Right lobe of liver (tissue), 6 donors: ENCODE results near the gene COX11. TPM values are rescaled to one million over a fixed set of nuclear protein-coding genes. Genes with fewer than 3 reads are reported as not detected.

ENCODE experiments used
- ATAC-seq, 4 donors: fragments of 200-7000 bp; cut with Tn5 transposase; one replicate each; pipeline ENCODE4 v1.9.1; 2020; ENCODE audit warnings: mild to moderate bottlenecking in 4 of 4, moderate library complexity in 4 of 4
- DNase-seq, 3 donors: peaks; one replicate each; pipeline ENCODE4 v3.0.0-alpha.2; 2020
- H3K27ac ChIP-seq, 3 donors: fragments of 200-600 bp; one replicate each; pipeline ENCODE4 v1.8.0; 2022
- H3K27me3 ChIP-seq, 2 donors: fragments of 200-600 bp; one replicate each; pipeline ENCODE4 v1.8.0; 2022
- H3K36me3 ChIP-seq, 4 donors: fragments of 200-600 bp; sonication (generic) in 1 of 4; one replicate each; pipeline versions ENCODE4 v1.5.1 to v1.8.0; 2017 to 2022; ENCODE audit warnings: control low read depth in 1 of 4
- H3K4me1 ChIP-seq, 4 donors: fragments of 200-600 bp; sonication (generic) in 1 of 4; one replicate each; pipeline versions ENCODE4 v1.5.1 to v1.8.0; 2017 to 2022; ENCODE audit warnings: control low read depth in 1 of 4
- H3K4me3 ChIP-seq, 3 donors: fragments of 200-600 bp; one replicate each; pipeline ENCODE4 v1.8.0; 2022
- H3K9me3 ChIP-seq, 4 donors: fragments of 200-600 bp; sonication (generic) in 1 of 4; one replicate each; pipeline versions ENCODE4 v1.5.1 to v1.8.0; 2017 to 2022; ENCODE audit warnings: control low read depth in 1 of 4
- POLR2A ChIP-seq: fragments of 450-650 bp; IDR thresholded peaks from one replicate; pipeline ENCODE4 v1.6.1; 2017; ENCODE audit warnings: antibody characterized with exemption, mild to moderate bottlenecking
- WGBS: methylation state at CpG from one replicate; pipeline ENCODE4 v1.1.6; 2018; ENCODE audit warnings: low coverage, low lambda C conversion rate; ENCODE audit not compliant: insufficient coverage; ENCODE audit errors: missing lambda C conversion rate; 5-methylcytosine and 5-hydroxymethylcytosine counted together
- intact Hi-C, 2 donors: fragments of 100-400 bp; cut with DNase I; formaldehyde crosslinking; loops; one replicate each; pipeline versions ENCODE4 v1.11.2 to v1.14.1; 2022
- total RNA-seq, 6 experiments: library from RNA; depleted of rRNA in 2 of 6; stranded (reverse); fragments of >200 nt in 2 of 6; fragmentation: NEBNext Ultra II Directional in 3 of 6; extraction: Animal tissue kit (Norgen Biotek cat#: 25700) in 3 of 6; gene quantifications; one replicate each; pipeline versions ENCODE4 v1.1.0 to v1.2.4, GENCODE V29; 2016 to 2023
- TF ChIP-seq, protein P1 (sequence below), 4 donors: fragments of 200-600 bp in 3 of 4; fragments of 450-650 bp in 1 of 4; IDR thresholded peaks; one replicate each; pipeline versions ENCODE4 v1.5.1 to v1.8.0; 2016 to 2022; ENCODE audit warnings: antibody characterized with exemption in 4 of 4, mild to moderate bottlenecking in 2 of 4
- donor health status: DM: no; HTN: yes; CAD: no.
- donor health status: DM: no; HTN: no; CAD: no.
- donor health status: DM: no; HTN: no; CAD: no.
- donor health status: DM: no; HTN: yes; CAD: no.
- donor health status: DM: no; HTN: yes; CAD: no.

The COX11 gene
- total RNA-seq, 6 experiments from 2014 or later: 20.4 to 29.1 (median 24.8) TPM

DNA sequence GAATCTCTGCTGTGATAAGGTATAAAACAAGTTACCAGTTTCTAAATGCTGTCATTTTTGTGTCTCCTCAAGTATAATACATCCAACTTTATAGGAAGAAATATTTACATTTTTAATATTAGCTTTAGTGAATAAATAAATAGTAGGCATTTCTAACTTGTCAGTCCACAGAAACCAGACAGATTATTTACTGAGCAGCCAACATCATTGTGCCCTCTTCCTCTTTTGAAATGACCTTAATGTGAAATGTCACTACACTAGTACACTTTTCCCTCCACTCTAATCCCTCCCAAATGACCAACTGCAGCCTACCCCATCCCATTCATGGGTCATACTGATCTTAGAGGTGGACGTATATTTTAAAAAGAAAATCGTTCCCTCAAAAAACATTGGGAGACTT lies 9.3 kb upstream of the COX11 start:
- no peak for DNase-seq
- ATAC-seq: no peak
- intact Hi-C loops: no loop called here
- no peaks in the 10 kb centered on the region for H3K27me3 ChIP-seq
- H3K4me3 ChIP-seq: no peak overlapping the region
- H3K36me3 ChIP-seq: no peaks in the 10 kb centered on the region
- no peak overlapping the region for H3K27ac ChIP-seq
- WGBS: 86% methylated on average over 2 of the region's 2 CpGs
- TF ChIP-seq, protein P1, sequence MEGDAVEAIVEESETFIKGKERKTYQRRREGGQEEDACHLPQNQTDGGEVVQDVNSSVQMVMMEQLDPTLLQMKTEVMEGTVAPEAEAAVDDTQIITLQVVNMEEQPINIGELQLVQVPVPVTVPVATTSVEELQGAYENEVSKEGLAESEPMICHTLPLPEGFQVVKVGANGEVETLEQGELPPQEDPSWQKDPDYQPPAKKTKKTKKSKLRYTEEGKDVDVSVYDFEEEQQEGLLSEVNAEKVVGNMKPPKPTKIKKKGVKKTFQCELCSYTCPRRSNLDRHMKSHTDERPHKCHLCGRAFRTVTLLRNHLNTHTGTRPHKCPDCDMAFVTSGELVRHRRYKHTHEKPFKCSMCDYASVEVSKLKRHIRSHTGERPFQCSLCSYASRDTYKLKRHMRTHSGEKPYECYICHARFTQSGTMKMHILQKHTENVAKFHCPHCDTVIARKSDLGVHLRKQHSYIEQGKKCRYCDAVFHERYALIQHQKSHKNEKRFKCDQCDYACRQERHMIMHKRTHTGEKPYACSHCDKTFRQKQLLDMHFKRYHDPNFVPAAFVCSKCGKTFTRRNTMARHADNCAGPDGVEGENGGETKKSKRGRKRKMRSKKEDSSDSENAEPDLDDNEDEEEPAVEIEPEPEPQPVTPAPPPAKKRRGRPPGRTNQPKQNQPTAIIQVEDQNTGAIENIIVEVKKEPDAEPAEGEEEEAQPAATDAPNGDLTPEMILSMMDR (IDR thresholded peaks at IDR 0.05): no peak
- no peak for TF ChIP-seq POLR2A
- no peaks in the 10 kb centered on the region for H3K4me1 ChIP-seq
- H3K9me3 ChIP-seq: no peaks in the 10 kb centered on the region

DNA sequence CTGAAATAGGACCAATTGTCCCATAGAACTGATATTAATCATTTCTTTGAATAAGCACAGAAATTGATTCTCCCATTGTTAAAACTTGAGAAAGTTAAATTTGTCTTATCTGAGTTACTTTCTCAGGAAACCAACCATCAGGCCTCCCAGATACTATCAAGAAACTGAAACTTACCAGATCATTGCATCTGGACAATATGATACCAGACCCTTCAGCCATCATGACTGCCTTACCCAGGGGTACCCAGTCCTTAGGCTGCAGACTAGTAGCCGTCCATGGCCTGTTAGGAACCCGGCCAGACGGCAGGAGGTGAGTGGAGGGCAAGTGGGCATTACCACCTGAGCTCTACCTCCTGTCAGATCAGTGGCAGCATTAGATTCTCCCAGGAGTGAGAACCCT lies 7.9 kb upstream of the COX11 start:
- TF ChIP-seq POLR2A: no peak
- TF ChIP-seq, protein P1 (IDR thresholded peaks at IDR 0.05): no peak
- no peak for ATAC-seq

DNA sequence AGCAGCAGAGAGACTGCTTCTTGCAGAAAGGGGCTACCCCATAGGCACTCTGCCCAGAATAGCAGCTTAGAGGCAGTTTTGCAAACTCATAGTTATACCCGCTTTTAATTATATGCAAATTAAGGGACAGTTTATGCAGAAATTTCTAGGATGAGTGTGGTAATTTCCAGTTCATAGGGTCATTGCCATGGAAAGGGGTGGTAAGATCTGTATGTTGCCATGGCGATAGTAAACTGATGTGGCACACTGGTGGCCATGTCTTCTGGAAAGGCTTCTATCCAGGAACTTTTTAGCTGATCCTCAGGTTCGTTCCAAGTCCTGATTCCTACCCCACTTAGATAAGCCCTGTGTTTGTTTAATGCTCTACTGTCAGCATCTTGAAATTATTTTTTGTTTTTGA lies 6.3 kb upstream of the COX11 start:
- 78% methylated on average over 3 of the region's 3 CpGs for WGBS
- Histone ChIP-seq H3K9me3 (no peaks in the 10 kb centered on the region), H3K27ac (no peak overlapping the region), H3K4me3 (no peak overlapping the region), H3K4me1 (peaks cover 0 to 17% (median 0%) of the 10 kb centered on the region in 4 donors), H3K36me3 (no peaks in the 10 kb centered on the region), H3K27me3 (no peaks in the 10 kb centered on the region)
- TF ChIP-seq, protein P1 (IDR thresholded peaks at IDR 0.05): no peak
- no peak for TF ChIP-seq POLR2A
- DNase-seq (no peak), ATAC-seq (no peak)
- intact Hi-C loops: no loop called here

More for the DNA sequence above, 7.9 kb upstream of the COX11 start:
- no peak for DNase-seq
- H3K36me3 ChIP-seq: no peaks in the 10 kb centered on the region
- no peak overlapping the region for H3K27ac ChIP-seq
- H3K4me1 ChIP-seq: peaks cover 0 to 1% (median 0%) of the 10 kb centered on the region in 4 donors
- H3K4me3 ChIP-seq: no peak overlapping the region
- no peaks in the 10 kb centered on the region for H3K9me3 ChIP-seq
- intact Hi-C loops: no loop called here
- no peaks in the 10 kb centered on the region for H3K27me3 ChIP-seq
- 95% methylated on average over 3 of the region's 3 CpGs for WGBS

DNA sequence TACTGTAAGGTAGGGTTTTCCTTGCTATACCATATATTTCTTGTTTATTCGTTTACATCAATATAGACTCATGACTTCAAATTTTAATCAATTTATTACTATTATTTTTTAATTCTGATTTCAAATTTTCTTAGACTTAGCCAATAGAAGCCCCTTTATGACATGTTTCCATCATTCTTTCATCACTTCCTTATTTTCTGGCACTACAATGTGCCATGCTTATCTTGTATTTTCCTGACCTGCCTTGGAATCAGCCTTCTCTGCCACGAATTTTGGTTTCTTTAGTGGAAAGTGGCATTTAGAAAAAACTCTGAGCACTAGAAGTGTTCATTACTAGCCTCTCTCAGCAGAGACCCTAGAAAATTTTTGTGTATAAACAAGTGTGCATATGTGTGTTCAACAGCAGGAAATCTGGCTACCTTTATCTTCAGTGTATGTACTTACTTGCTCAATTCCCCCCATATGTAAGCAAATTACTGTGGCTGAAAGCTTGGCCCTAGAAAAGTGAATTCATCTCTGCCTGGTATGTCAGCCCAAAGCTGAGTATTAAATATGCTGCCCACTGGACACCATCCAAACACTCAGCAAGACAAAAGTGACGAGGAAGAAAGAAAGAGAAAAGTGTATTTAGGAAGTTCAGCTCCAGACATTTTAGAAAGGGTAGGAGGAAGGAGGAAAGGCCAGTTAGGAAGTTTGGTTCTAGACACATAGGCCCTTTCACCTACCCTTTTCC lies 4.1 kb upstream of the COX11 start:
- H3K4me3 ChIP-seq: no peak overlapping the region
- intact Hi-C loops: no loop called here
- H3K36me3 ChIP-seq: no peaks in the 10 kb centered on the region
- H3K4me1 ChIP-seq: peaks cover 0 to 23% (median 0%) of the 10 kb centered on the region in 4 donors
- 83% methylated on average over 3 of the region's 3 CpGs for WGBS
- DNase-seq (no peak), ATAC-seq (no peak)
- no peaks in the 10 kb centered on the region for H3K27me3 ChIP-seq
- no peaks in the 10 kb centered on the region for H3K9me3 ChIP-seq
- H3K27ac ChIP-seq: no peak overlapping the region
- no peak for TF ChIP-seq POLR2A
- TF ChIP-seq, protein P1 (IDR thresholded peaks at IDR 0.05): no peak
